Fibroblast of the aortic adventitia (primary cell): ENCODE data around the gene SEMG2. TPM values are rescaled to one million over a fixed set of nuclear protein-coding genes. Genes with fewer than 3 reads are reported as not detected.
A peak's percentile ranks its signal among the peaks of the same experiment; 100 is the strongest.

Experiments
- DNase-seq: peaks from one replicate; pipeline ENCODE4 v3.0.0-alpha.2; 2010; ENCODE audit warnings: low read depth
- H3K4me3 ChIP-seq: 2 replicates; pipeline ENCODE4 v1.5.1; 2011; ENCODE audit warnings: low read depth, mild to moderate bottlenecking, control low read depth, low read length, moderate library complexity
- total RNA-seq: library from RNA; depleted of rRNA; stranded (reverse); fragments of >200 nt; gene quantifications from 2 replicates; pipeline ENCODE4 v1.2.3, GENCODE V29; 2012; ENCODE audit warnings: low replicate concordance
- TF ChIP-seq, protein P1 (sequence below): IDR thresholded peaks from 2 replicates; pipeline ENCODE4 v1.5.1; 2011; ENCODE audit warnings: mild to moderate bottlenecking, low read length, control low read depth, inconsistent platforms; ENCODE audit not compliant: insufficient read depth

SEMG2 gene
- total RNA-seq, 1 donor: not detected

DNA sequence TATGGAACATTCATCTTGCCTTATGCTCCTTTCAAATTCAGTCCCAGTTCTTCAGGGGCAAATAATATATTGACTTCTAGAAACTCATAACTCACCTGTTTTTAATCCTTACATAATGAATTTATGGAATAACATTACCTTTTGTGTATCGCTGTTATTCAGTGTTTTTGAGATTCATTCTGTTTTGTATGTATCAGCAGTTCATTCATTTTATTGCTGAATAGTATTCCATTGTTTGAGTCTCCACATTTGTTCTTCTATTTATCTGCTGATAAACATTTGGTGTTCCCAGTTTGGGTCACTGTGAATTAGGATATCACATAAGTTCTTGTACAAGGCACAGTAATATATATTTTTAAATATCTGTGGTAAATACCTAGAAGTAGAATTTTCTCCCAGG lies 5.1 kb downstream of the SEMG2 start:
- no peak for DNase-seq
- no peak overlapping the region for H3K4me3 ChIP-seq
- TF ChIP-seq, protein P1, sequence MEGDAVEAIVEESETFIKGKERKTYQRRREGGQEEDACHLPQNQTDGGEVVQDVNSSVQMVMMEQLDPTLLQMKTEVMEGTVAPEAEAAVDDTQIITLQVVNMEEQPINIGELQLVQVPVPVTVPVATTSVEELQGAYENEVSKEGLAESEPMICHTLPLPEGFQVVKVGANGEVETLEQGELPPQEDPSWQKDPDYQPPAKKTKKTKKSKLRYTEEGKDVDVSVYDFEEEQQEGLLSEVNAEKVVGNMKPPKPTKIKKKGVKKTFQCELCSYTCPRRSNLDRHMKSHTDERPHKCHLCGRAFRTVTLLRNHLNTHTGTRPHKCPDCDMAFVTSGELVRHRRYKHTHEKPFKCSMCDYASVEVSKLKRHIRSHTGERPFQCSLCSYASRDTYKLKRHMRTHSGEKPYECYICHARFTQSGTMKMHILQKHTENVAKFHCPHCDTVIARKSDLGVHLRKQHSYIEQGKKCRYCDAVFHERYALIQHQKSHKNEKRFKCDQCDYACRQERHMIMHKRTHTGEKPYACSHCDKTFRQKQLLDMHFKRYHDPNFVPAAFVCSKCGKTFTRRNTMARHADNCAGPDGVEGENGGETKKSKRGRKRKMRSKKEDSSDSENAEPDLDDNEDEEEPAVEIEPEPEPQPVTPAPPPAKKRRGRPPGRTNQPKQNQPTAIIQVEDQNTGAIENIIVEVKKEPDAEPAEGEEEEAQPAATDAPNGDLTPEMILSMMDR: no peak

DNA sequence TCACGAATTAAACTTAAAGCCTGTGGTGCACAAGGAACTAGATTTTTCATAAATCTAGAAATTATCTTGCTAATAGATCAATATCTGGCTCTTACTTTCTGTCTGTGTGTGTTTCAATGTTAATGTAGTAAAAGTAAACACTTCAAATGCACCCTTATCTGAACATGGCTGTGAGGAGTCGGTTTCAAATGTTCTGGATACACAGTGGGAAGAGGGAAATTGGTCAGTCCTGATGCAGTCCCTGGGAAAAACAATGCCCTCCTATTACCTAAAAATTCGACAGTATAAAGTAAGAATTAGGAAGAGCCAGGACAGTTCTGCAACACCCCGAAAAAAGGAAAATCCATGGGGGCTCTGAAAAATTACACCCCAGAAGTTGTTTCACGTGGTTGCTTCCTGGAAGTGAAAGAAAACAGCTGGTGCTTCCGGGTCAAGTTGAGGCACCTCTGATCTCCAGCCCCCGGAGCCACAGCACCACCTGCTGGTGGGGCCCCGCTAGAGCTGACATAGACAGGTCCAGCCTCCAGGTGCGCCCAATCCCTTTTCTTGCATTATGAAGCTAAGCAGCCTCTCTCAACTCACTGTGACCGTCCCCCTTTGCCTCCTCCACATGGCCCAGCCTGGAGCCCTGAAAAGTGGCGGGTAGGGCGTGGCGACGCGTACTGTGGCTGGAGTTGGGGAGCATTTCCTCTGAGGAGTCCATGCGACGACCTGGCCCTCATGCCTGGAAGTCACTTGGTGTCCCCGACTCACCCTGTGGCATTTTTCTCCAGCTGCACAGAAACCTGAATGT lies 8.3 kb downstream of the SEMG2 start:
- no peak overlapping the region for H3K4me3 ChIP-seq
- DNase-seq: no peak
- TF ChIP-seq, protein P1: peak; percentile 39

DNA sequence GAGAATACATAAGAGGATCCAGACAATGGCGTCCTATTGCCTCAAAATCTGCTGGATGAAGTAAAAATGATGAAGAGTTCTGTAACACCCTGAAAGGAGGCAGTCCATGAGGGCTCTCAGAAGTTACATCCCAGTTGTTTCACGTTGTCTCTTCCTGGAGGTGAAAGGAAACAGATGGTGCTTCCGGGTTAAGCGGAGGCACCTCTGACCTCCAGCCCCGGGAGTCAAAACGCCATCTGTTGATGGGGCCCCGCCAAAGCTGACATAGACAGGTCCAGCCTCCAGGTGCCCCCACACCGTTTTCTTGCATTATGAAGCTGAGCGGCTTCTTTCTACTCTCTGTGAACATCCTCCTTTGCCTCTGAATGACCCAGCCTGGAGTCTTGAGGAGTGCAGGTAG lies 9.5 kb downstream of the SEMG2 start:
- TF ChIP-seq, protein P1: no peak
- no peak overlapping the region for H3K4me3 ChIP-seq
- no peak for DNase-seq

DNA sequence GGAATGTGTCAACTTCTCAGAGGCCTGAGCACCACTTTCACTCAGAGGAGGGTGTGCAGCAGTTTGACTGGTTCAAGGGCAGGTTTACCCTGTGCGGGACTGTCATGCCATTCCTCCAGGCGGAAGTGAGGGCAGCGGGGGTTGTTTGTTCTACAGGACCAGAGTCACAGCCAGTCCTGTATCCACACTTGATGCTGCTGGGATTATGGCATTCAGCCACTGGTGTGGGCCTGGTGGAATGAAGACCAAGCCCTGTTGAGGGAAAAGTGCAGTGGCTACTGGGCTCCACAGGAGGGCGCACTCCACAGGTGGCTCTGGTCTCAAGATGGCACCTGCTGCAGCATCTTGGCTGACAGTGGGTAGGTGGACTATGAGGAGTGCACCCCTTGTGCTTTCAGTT lies 14.8 kb downstream of the SEMG2 start:
- no peak overlapping the region for H3K4me3 ChIP-seq
- TF ChIP-seq, protein P1: peak; percentile 46
- no peak for DNase-seq

DNA sequence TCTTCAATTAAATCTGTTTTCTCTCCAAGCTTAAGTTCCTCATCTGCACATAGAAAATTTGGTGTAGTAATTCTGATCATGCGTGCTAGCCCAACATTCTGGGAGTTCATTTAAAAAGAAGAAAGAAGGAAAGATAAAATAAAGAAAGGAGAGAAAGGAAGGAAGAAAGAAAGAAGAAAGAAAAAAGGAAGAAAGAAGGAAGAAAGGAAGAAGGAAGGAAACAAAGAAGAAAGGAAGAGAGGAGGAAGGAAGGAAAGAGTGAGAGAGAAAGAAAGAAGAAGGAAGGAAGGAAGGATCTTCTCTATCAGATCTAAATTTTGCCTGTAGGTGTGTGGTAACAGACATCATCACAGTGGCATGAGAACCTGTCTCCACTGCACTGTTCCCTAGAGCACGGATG lies 17.0 kb downstream of the SEMG2 start:
- TF ChIP-seq, protein P1: no peak
- DNase-seq: no peak
- no peak overlapping the region for H3K4me3 ChIP-seq

DNA sequence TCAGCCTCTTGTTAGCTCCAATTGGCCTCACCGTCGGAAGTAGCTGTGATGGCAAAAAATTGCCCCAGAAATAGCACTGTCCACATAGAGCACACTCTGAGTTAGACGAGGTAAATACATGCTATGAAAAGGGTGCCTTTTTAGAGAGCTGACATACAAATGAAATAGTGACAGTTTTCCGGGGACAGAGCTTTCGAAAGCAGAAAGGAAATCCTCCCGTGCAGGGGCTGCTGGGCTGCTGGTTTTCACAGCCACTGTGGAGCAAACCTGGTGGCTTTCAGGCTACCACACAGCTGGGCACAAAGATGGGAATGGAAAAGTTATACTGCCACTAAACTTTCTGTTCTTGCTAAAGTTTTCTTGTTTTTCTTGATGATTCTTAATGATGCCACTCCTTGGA lies 24.9 kb downstream of the SEMG2 start:
- TF ChIP-seq, protein P1: no peak
- no peak for DNase-seq
- H3K4me3 ChIP-seq: no peak overlapping the region

DNA sequence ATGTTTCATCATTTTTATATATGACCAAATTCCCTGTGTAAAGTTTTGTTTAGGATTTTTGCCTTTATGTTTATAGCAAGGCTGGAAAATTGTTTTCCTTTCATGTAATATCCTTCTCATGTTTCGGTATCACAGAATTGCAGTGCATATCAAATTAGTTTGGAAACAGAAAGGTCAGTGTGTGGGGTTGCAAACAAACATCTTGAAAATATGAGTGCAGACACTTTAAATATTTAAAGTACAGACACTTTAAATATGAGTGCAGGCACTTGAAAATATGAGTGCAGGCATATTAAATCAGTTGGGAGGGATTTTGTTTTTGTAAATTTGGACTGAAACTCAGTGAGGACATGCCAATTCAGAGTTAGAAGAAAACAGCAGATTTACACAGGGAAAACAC lies 26.7 kb downstream of the SEMG2 start:
- no peak overlapping the region for H3K4me3 ChIP-seq
- DNase-seq: no peak
- TF ChIP-seq, protein P1: no peak
